OCI-LY7 (cell line): Measurements from ENCODE around the gene SUMO4.

Experiments
- CTCF ChIP-seq: fragments of 200-600 bp; sonication (generic); conservative IDR thresholded peaks from 2 replicates; pipeline ENCODE4 v1.5.1; 2014; ENCODE audit warnings: mild to moderate bottlenecking, antibody characterized with exemption, low read length, moderate library complexity, mixed read lengths
- EZH2phosphoT487 ChIP-seq: fragments of 200-600 bp; sonication (generic); IDR thresholded peaks from 2 replicates; pipeline ENCODE4 v1.6.1; 2018; ENCODE audit warnings: low read depth, borderline replicate concordance, mild to moderate bottlenecking, mixed run types, antibody characterized with exemption, low read length, moderate library complexity, mixed read lengths

- TF ChIP-seq CTCF = no peak
- no peak for TF ChIP-seq EZH2phosphoT487
These were observed 39.5 kb upstream of the SUMO4 start for GRCh38 chr6:149360536-149360935.
